MM.1S (cell line): Measurements from ENCODE around the gene MEGF6.

Experiments
- CTCF ChIP-seq: fragments of 300-600 bp; sonication (generic); IDR thresholded peaks from 2 replicates; pipeline ENCODE4 v1.5.1; 2016; ENCODE audit warnings: antibody characterized with exemption, low read length, mixed read lengths
- EZH2 ChIP-seq: fragments of 300-600 bp; sonication (generic); optimal IDR thresholded peaks from 2 replicates; pipeline ENCODE3; 2017; ENCODE audit warnings: low read depth, mild to moderate bottlenecking, antibody characterized with exemption, low read length, mixed read lengths
- EZH2phosphoT487 ChIP-seq: fragments of 300-600 bp; sonication (generic); IDR thresholded peaks from 2 replicates; pipeline ENCODE4 v1.6.1; 2018; ENCODE audit warnings: antibody characterized with exemption, low read length

DNA sequence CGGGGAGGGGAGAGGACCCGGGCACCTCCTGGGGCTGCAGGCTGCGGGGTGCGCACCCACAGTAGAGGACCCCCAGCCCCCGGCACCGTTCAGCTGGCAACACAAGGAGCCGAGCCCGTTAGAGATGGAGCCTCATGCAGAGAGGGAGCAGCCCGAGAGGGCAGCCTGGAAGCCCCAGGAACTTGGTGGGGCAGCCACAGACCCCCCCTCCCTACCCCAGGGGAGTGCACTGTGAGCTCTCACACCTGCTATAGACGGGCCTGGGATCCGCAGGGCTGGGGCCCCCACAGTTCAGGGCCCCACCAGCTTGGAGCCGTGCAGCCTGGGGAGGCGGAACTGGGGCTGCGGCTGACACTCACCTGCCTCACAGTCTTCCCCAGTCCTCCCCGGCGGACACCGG is 109.9 kb downstream of the MEGF6 start:
- TF ChIP-seq CTCF (no peak), EZH2 (no peak), EZH2phosphoT487 (no peak)
